Measurements from ENCODE around the gene SPATA20. TPM values are rescaled to one million over a fixed set of nuclear protein-coding genes. Genes with fewer than 3 reads are reported as not detected.

Gene SPATA20
- total and polyA plus RNA-seq, 2 of the 13 experiments (the other 11 are each of a cell fraction or from before 2014, with no cell fraction given) = 36.1 to 64.8 TPM

- TF ChIP-seq RNF219 (CRISPR knock-in tag; IDR thresholded peaks at IDR 0.05) (no peak), ZNF616 (CRISPR knock-in tag; IDR thresholded peaks at IDR 0.05; ENCODE audit: low read depth) (no peak), ZNF143 (CRISPR knock-in tag; IDR thresholded peaks at IDR 0.05) (no peak), ZFX (CRISPR knock-in tag; IDR thresholded peaks at IDR 0.05; ENCODE audit: low read depth) (peak; percentile 55; the same call in 1 of the 2 replicates), KDM2A (CRISPR knock-in tag; IDR thresholded peaks at IDR 0.05; ENCODE audit: borderline replicate concordance, low read depth) (peak; percentile 87), SKIL (CRISPR knock-in tag; IDR thresholded peaks at IDR 0.05; ENCODE audit: borderline replicate concordance) (no peak), ZNF224 (CRISPR knock-in tag; IDR thresholded peaks at IDR 0.05) (no peak), ZNF550 (CRISPR knock-in tag; IDR thresholded peaks at IDR 0.05; ENCODE audit: borderline replicate concordance) (no peak), PHF8 (CRISPR knock-in tag; IDR thresholded peaks at IDR 0.05) (0 out of 2 replicates have a peak, but pooled peaks have one; percentile 29), ZNF513 (CRISPR knock-in tag; conservative IDR thresholded peaks at IDR 0.05) (no peak), HNRNPH1 (optimal IDR thresholded peaks at IDR 0.05; ENCODE audit: low read depth, low read length) (no peak), POLR2A (IDR thresholded peaks at IDR 0.05; ENCODE audit: insufficient read depth in 1 of 2, low read depth in 2 of 2, low read length in 2 of 2) (no peak), ZNF331 (CRISPR knock-in tag; IDR thresholded peaks at IDR 0.05) (0 out of 2 replicates have a peak, but pooled peaks have one; percentile 67), ASH2L (IDR thresholded peaks at IDR 0.05; ENCODE audit: insufficient read length, low read depth, low read length) (no peak), TERF1 (CRISPR knock-in tag; IDR thresholded peaks at IDR 0.05) (no peak), SOX5 (CRISPR knock-in tag; IDR thresholded peaks at IDR 0.05; ENCODE audit: borderline replicate concordance) (peak; percentile 53; the same call in 1 of the 2 replicates), ATF2 (CRISPR knock-in tag; IDR thresholded peaks at IDR 0.05) (peak; percentile 61; the same call in 1 of the 2 replicates), IRF2 (CRISPR knock-in tag; IDR thresholded peaks at IDR 0.05) (peak; percentile 80), GPN1 (CRISPR knock-in tag; IDR thresholded peaks at IDR 0.05; ENCODE audit: borderline replicate concordance) (no peak), PRMT3 (CRISPR knock-in tag; IDR thresholded peaks at IDR 0.05; ENCODE audit: borderline replicate concordance, low read depth) (no peak), ZIK1 (CRISPR knock-in tag; IDR thresholded peaks at IDR 0.05; ENCODE audit: borderline replicate concordance, low read depth) (peak; percentile 64; the same call in 1 of the 2 replicates)
These were observed 3.9 kb downstream of the SPATA20 start (continued) for GRCh38 chr17:50550661-50551432.

Measured in HepG2 (cell line).